ENCODE data around the gene LYPD5.

DNA sequence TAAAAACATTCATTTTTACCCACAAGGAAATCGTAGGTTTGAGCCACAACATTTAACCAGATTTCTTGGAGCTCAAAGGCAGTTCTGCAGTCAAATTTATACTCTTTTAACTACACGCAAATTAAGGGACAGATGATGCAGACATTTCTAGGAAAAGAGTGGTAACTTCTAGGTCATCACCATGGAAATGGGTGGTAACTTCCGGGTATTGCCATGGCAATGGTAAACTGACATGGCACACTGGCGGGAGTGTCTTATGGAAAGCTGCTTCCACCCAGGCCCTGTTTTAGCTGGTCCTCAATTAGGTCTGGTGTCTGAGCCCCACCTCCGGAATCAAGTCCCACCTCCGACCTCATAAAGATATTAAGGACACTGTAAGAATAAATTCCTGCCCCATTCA is 10.4 kb upstream of the LYPD5 start:
- TF ChIP-seq, protein P1, sequence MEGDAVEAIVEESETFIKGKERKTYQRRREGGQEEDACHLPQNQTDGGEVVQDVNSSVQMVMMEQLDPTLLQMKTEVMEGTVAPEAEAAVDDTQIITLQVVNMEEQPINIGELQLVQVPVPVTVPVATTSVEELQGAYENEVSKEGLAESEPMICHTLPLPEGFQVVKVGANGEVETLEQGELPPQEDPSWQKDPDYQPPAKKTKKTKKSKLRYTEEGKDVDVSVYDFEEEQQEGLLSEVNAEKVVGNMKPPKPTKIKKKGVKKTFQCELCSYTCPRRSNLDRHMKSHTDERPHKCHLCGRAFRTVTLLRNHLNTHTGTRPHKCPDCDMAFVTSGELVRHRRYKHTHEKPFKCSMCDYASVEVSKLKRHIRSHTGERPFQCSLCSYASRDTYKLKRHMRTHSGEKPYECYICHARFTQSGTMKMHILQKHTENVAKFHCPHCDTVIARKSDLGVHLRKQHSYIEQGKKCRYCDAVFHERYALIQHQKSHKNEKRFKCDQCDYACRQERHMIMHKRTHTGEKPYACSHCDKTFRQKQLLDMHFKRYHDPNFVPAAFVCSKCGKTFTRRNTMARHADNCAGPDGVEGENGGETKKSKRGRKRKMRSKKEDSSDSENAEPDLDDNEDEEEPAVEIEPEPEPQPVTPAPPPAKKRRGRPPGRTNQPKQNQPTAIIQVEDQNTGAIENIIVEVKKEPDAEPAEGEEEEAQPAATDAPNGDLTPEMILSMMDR (IDR thresholded peaks at IDR 0.05; ENCODE audit: insufficient read depth, low read length, poor library complexity, severe bottlenecking), result no peak
- TF ChIP-seq EZH2phosphoT487 (conservative IDR thresholded peaks at IDR 0.05; ENCODE audit: low read length), result no peak
